Astrocyte (in vitro differentiated cells and primary cell): ENCODE results near the gene LRRC75A.

Experiments
- CTCF ChIP-seq: IDR thresholded peaks from 2 replicates; pipeline ENCODE4 v1.5.1; 2011; ENCODE audit warnings: low read depth, mild to moderate bottlenecking, inconsistent platforms, low read length, moderate library complexity; ENCODE audit not compliant: insufficient read depth
- EZH2 ChIP-seq: IDR thresholded peaks from 2 replicates; pipeline ENCODE4 v1.6.1; 2012; ENCODE audit warnings: mild to moderate bottlenecking, low read length, inconsistent platforms; ENCODE audit not compliant: insufficient read depth

- TF ChIP-seq CTCF (no peak), EZH2 (no peak)
These were observed 13.3 kb downstream of the LRRC75A start for GRCh38 chr17:16478649-16479048.
